Measurements from ENCODE around the gene NME3. TPM values are rescaled to one million over a fixed set of nuclear protein-coding genes. Genes with fewer than 3 reads are reported as not detected.

The NME3 gene
- total RNA-seq, 4 donors from 2014 or later = 49.9 to 106 (median 87.2) TPM

GRCh38 chr16:1786242-1787055 lies 15.1 kb upstream of the NME3 start:
- no CpG with 5 or more reads among the region's 51 CpGs for WGBS, 2 donors (ENCODE audit: low coverage in 1 of 2)
- no peaks in the 10 kb centered on the region for H3K9me3 ChIP-seq
- no peak overlapping the region for H3K27ac ChIP-seq
- H3K27me3 ChIP-seq = no peaks in the 10 kb centered on the region
- H3K4me3 ChIP-seq = no peak overlapping the region
- no peak for ATAC-seq
- H3K4me1 ChIP-seq = peaks cover 0 to 52% (median 20%) of the 10 kb centered on the region in 3 donors
- H3K36me3 ChIP-seq = peaks cover 0 to 66% of the 10 kb centered on the region in 2 donors
- TF ChIP-seq POLR2AphosphoS5 (IDR thresholded peaks at IDR 0.05) (no peak), CTCF (IDR thresholded peaks at IDR 0.05) (no peak), POLR2A (IDR thresholded peaks at IDR 0.05) (no peak), EP300 (IDR thresholded peaks at IDR 0.05) (no peak)

DNA sequence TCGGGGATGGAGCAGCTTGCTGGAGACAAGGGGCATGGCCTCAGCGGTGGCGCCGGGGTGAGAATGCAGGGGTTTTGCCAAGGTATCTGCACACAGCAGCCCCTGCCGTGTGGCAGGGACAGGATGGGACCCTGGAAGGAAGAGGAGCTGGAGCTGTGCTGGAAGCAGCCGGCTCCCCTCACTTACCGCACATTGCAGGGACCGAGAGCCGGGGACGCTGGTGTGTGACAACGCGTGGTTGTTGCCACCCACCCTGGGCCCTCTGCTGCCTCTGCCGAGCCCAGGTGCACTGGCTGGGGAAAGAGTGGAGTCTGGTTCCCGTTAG lies 14.5 kb upstream of the NME3 start:
- peaks cover 3 to 58% (median 27%) of the 10 kb centered on the region in 3 donors for H3K4me1 ChIP-seq
- H3K36me3 ChIP-seq = peaks cover 0 to 62% of the 10 kb centered on the region in 2 donors
- no peaks in the 10 kb centered on the region for H3K9me3 ChIP-seq
- no peaks in the 10 kb centered on the region for H3K27me3 ChIP-seq
- 50 to 92% methylated on average over 2 of the region's 14 CpGs for WGBS, 2 donors (ENCODE audit: low coverage in 1 of 2)
- H3K27ac ChIP-seq = no peak overlapping the region
- no peak overlapping the region for H3K4me3 ChIP-seq
- TF ChIP-seq CTCF (IDR thresholded peaks at IDR 0.05) (no peak), POLR2A (IDR thresholded peaks at IDR 0.05) (no peak), EP300 (IDR thresholded peaks at IDR 0.05) (no peak), POLR2AphosphoS5 (IDR thresholded peaks at IDR 0.05) (no peak)
- ATAC-seq = no peak

- Histone ChIP-seq H3K27me3 (no peaks in the 10 kb centered on the region), H3K4me3 (no peak overlapping the region), H3K4me1 (peaks cover 3 to 64% (median 29%) of the 10 kb centered on the region in 3 donors), H3K9me3 (no peaks in the 10 kb centered on the region), H3K27ac (no peak overlapping the region), H3K36me3 (peaks cover 0 to 62% of the 10 kb centered on the region in 2 donors)
- no peak for ATAC-seq
- no peak for TF ChIP-seq CTCF (IDR thresholded peaks at IDR 0.05)
- no peak for TF ChIP-seq EP300 (IDR thresholded peaks at IDR 0.05)
- TF ChIP-seq POLR2AphosphoS5 (IDR thresholded peaks at IDR 0.05) = no peak
- 91 to 100% methylated on average over 4 to 13 of the region's 26 CpGs for WGBS, 2 donors (ENCODE audit: low coverage in 1 of 2)
These were observed 13.9 kb upstream of the NME3 start for GRCh38 chr16:1784977-1785845.

- no CpG with 5 or more reads among the region's 102 CpGs for WGBS, 2 donors (ENCODE audit: low coverage in 1 of 2)
- TF ChIP-seq POLR2A (IDR thresholded peaks at IDR 0.05) (peak; percentile 89 to 92), EP300 (IDR thresholded peaks at IDR 0.05) (no peak), CTCF (IDR thresholded peaks at IDR 0.05) (peak in 2 of 4 experiments; percentile 5 to 14), POLR2AphosphoS5 (IDR thresholded peaks at IDR 0.05) (peak; percentile 87)
- Histone ChIP-seq H3K9me3 (no peaks in the 10 kb centered on the region), H3K36me3 (peaks cover 0 to 62% of the 10 kb centered on the region in 2 donors), H3K4me1 (peaks cover 3 to 76% (median 32%) of the 10 kb centered on the region in 3 donors), H3K27ac (peak within 1 kb of the TSS; percentile 79 to 97 (median 94)), H3K27me3 (no peaks in the 10 kb centered on the region), H3K4me3 (peak within 1 kb of the TSS; percentile 79 to 85)
- peak; percentile 97 for ATAC-seq
These were observed 11.3 kb upstream of the NME3 start, which contains the start of the genes NUBP2 and SPSB3 for GRCh38 chr16:1782408-1783264. TSS of gene NUBP2 (plus strand) at chr16:1782960. CDS start at chr16:1783021, 61 bp downstream. TSS of gene SPSB3 (minus strand) at chr16:1782571. CDS start at chr16:1781483, 1,088 bp downstream.
